NCI-H1436 treated with DMSO at 0.1 percent for 48 hours (cell line): ENCODE results near the gene FA2H.
"Not testable (repeated sequence)": the region's sequence is repeated elsewhere in the genome, so short reads cannot be mapped to it uniquely, and the experiment has no call there.

ENCODE experiments used
- DNase-seq: peaks from one replicate; lab custom pipeline; 2025; lab: John Stamatoyannopoulos, UW

Gene FA2H

DNA sequence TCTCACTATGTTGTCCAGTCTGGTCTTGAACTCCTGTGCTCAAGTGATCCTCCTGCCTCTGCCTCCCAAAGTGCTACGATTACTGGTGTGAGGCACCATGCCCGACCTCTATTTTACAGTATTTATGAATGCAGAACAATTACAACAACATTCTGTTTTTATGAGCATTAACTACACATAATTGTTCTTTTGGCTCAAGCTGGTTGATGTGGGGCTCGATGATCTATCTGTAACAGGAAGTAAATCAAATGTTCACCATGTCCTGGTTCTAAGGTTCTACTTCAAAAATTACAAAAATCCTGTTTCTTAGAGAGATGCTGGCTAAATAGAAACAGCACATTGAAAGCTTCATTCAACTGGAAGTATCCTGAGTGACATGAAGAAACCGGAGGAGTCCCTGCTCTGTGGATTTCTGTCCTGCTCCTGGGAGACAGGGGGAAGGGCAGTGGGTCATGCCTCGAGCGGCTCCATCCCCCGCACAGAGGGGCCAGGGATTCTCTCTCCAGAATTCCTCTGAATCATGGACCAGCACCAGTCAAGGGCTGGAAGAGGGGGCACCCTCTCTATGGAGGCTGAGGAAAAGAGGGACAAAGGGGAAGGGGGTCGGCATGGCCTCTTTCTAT, 31.5 kb downstream of the FA2H start:
- DNase-seq = no peak

DNA sequence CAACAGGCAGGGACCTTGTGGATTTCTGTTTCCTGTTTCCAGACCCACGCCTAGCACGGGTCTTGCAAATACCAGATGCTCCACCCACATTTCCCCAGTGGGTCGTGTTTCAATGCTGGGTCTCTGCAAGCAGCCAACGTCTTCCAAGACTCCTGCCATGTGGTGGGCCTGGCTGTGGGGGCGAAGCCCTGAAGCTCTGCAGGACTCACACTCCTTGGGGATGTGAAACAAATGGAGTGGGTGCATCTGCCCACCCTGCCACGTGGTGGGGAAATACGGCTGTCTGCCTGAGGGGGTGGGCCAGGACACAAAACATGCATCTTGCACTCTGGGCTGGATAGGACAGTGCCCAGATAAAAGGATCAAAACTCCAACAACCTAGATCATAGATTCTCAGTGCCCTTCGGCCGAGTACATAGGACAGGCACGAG, 32.6 kb downstream of the FA2H start:
- no peak for DNase-seq

DNA sequence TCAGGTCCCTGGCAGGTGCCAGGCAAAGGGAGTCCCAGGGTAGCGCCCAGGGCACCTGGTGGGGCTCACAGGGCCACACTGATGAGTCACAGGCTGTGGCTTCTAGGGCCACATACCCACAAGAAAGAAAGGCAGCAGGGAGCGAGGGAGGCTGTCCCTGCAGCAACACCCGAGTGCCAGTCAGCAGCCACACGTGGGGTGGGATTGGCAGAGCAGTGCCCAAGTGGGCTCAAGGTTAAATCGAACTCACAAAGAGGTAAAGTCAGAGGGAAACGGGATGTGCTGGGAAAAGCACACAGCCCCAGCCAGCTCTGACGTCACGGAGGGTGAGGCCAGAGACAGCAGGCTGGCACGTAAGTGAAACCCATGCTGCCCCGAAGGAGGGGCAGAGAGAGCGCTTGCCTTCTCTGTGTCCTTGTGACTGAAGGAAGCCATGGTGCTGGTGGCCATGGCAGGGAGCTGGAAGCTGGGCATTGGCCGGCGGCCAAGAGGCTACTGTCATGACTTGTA, 33.8 kb downstream of the FA2H start:
- no peak for DNase-seq

DNA sequence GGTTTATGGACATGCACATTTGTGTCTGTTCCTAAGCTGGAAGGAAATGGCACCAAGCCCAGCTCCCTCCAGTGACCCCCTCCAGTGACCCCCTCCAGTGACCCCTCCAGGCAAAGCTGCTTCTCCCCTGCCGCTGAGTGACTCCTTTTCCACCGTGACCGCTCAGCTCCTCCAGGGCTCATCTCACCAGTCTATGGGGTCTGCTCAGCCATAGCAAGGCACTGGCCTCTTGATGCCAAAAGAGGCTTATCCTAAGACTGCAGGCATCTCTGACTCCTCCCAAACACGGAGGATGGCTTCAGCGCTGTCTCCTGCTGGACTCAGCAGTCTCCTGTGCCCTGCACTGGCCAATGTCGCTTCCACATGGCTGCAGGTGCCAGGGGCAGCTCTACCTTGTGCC, 35.3 kb downstream of the FA2H start:
- no peak for DNase-seq

DNA sequence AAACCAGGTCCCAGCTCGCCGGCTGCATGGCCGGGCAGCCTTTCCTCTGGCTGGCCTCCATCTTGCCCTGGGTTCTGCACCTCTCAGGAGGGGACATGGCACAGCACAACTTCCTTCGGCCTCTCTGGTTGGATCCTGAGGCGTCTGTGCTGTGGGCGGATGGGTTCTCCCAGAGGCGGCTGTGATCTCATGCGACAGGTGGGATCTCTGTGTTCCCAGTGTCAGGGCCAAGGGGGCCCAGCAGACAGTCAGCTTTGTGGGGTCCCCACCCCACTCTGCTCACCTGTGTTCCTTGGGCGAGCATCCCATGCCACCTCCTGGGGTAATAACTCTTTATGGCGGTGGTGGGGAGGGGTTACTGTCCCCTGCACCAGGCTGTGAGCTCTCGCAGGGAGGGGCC, 35.8 kb downstream of the FA2H start:
- no peak for DNase-seq

DNA sequence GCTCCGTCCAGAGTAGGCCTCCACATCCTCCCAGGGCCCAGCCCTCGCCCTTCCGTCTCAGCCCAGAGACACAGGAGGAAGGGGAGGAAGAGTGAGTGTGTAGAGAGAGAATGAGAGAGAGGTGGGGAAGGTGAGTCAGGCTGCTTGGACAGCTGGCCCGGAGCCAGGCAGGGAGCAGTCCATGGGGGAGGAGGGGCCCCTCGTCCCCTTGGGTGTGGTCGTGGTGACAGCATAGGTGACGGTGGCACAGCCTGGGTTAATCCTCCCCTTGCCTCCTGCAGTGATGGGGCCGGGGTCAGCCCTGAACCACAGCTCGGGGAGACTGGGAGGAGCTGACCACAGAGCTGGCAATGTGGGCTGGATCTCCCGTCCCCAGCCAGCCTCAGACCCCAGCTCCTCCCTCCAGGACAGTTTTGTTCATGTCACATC, 36.5 kb downstream of the FA2H start:
- DNase-seq = no peak

DNA sequence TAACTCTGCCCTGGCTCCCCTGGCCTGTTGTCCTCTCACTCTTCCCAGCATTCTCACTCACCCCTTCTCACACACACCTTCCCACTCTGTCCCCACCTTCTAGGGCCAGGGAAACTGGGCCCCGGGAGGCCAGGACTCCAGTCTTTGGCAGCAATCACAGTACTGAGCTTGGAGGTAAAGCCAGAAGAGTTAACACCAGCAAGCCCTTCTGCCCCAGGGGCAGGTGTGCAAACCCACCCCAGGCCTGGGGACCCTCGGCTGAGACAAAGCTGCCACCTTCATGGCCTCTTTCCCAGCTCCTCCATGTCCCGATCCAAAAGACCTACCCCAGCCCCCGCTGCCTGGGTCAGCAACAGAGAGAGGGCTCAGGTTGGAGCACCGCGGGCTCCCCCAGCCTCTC, 37.1 kb downstream of the FA2H start:
- DNase-seq = no peak

DNA sequence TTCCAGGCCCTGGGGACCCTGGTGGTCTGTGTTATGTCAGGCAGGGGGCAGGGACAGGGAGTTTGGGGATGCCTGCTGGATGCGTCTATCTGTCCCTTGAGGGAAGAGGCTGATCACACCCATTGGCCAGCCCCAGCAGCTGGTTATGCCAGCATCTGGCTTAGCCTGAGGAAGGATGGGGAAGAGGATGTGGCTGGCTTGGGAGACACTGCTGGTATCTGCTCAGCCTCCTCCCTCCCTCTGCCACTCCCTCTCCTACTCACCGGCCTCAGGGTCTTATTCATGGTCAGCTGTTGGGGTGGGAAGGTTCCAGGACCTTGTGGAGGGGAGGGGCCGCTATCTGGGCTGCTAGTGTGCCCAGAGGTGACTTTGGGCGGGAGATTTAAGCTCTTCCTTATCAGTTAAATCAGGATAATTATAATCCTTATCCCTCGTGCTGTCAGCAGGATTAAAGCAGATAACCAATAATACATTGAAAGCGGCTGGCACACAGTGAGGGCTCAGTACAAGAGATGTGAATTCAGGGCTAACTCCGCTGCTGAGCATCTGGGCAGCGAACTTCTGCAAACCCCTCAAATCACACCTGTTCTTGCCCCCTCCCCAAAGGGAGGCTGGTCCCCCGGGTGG, 38.0 kb downstream of the FA2H start:
- no peak for DNase-seq

DNA sequence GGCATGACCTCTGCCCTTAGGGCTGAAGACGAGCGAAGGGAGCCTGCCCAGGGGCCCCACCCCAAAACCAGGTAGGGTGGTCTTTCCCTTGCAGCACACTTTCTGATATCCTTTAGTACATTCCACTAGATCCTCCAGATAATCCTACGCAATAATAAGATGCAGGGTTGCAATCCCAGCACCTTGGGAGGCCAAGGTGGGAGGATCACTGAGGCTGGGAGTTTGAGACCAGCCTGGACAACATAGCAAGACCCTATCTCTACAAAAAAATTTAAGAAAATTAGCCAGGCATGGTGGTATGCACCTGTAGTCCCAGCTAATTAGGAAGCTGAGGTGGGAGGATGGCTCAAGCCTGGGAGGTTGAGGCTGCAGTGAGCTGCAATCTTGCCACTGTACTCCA, 39.1 kb downstream of the FA2H start:
- DNase-seq = no peak

DNA sequence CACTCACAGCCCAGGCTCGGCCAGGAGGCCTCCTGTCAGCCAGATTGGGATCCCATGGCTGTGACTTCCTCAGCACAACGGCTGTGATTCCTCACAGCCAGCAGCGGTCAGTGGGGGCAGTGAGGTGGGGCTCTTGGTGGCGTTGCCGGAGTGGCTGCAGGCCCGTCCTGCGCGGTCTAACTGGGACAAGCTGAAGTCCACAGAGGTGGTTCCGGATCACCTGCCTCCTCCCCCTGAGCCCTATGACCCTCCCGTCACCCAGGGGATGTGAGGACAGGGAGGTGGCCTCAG, 39.5 kb downstream of the FA2H start:
- DNase-seq = no peak

DNA sequence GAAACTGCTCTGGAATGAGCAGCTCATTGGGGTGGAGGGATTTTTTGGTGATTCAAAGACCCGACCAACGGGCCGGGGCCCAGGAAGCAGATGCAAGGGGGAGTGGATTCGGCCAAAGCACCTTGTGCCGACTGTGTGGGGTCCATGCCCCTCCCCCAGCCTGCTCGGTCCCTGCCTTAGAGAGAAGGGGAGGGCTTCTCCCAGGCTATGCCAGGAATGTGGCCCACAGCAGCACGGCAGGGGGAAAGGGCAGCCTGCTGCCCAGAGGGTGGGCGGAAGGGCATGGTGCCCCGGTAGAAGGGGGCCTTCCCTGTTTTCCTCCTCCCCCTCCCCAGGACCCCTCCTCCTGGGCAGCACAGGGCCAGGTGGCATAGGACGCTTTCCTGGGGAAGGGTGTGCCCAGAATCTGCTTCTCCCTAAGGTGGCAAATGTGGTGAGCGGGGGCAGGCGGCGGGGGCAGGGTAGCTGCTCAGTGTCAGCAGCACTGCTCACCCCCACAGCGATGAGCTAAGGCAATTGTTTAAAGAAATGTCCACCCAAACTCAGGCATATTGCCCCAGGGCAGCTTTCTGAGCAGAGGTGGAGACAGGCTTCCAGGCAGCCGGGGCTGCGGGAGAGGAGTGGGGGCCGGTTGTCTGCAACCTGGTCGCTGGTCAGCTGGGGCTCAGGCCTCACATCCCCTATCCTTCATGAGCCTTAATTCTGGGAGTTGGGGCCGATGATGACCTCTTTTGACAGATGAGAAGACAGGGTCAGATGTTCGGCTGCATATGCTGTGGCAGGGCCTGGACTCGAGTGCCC, 40.1 kb downstream of the FA2H start:
- DNase-seq = no peak

DNA sequence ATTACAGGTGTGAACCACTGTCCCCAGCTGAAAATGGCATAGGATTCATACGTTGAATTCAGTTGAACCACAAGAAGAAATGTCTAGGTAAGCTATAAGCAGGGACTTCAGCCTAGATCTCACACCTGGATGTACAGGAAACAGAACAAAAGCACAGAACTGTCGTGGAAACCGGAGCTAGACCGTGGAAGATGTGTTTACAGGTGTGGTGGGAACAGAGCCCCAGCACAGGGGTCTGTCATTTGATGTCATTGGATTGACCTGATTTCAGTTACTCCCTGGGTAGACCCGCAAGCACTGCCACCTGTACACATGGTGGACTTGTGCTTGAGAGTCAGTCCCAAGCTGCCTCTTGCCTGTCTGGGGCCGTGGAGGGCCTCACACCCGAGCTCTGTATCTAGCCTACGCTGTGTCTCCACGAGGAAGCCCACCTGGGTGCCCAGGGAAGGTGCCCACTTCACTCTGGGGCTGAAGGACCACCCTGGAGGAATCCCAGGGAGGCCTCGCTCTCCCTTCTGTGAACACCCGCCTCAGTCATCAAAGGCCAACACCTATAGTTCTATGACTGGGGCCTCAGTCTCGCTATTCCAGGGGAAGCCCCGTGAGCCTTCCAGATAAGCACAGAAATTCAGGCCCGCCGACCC, 41.8 kb downstream of the FA2H start:
- no peak for DNase-seq

DNA sequence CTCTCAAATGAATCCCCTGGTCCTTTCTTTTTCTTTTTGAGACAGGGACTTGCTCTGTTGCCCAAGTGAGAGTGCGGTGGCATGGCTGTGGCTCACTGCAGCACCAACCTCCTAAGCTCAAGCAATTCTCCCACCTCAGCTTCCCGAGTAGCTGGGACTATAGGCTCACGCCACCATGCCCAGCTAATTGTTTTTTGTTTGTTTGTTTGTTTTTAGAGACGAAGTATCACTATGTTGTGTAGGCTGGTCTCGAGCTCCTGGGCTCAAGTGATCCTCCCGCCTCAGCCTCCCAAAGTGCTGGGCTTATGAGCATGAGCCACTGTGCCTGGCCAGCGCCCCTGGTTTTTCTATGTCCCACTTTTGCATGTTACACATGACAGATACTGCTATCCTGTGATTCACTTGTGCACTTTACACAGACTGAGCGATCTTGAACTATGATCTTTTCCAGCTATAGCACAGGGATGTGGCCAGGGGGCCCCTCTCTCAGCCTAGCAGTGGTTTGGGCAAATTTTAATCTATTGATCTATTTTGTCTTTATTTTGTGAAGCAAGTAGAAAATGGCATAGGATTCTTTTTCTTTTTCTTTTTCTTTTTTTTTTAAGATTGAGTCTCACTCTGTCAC, 42.7 kb downstream of the FA2H start:
- no peak for DNase-seq

DNA sequence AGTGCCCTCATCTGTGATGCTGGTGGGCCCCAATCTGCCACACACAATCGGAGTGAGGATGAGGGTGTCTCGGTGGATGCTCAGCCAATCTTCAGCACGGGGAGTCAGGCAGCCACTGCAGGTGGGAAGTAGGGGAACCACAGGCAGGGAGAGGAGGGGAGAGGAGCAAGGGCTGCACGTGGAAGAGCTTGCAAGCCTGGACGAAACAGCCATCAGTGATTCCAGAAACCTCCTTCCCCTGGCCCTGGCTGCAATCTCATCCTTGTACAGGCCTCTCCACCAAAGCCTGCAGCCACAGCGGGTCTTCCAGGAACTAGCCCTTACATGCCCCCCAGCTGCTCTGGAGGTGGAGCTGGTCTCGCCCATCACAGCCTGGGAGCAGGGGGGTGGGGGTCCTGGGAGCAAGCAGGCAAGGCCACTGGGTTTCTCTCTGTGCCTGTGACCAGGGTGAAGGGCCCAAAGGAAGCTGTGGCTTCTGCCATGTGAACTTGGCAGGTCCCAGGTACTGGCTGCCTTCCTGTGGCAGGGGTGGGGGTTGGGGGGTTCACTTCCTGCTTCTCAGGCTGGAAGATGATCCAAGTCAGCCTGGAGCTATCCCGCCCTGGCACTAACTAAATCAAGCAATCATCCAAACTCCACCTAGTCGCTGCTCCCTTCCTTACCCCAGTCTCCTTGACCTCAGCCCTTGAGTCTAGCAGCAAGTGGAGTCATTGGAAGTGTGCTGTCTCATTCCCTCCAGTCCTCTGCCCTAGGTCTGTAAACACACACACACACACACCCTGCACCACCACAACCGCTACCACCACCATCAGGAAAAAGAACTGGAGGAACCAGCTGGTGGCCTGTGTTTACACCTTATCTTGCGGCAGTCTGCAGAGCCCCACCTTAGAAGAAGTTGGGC, 44.6 kb downstream of the FA2H start:
- no peak for DNase-seq

DNA sequence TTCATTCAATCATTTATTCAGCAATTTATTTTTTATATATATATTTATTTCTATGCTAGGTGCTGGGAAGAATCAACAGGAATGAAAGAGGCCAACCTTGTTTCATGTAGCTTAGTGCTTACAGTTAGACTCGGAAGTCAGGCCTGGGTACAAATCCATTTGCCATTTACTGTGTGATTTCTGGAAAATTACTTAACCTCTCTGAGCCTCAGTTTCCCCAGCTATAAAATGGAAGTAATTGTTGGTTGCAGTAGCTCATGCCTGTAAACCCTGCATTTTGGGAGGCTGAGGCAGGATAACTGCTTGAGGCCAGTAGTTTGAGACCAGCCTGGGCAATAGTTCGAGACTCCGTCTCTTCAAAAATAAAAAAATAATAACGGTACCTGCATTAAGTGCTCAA, 46.7 kb downstream of the FA2H start:
- no peak for DNase-seq

DNA sequence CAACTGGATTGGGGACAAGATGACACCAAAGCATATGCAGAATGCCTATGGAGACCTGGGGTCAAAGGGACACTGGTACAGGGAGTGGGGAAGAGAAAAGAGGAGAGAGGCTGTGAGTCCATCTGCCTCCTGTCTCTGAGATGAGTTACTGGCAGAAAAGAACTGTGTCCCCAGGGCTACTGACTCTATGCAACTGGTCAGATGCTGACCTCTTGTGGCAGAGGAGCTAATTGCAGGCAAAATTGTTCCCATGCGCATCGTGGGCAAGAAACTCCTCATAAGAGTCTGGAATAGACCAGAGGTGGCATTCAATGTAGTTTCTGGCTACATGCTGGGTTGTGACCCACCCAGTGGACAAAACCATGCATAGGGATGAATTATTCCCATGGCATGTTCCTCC, 47.9 kb downstream of the FA2H start:
- no peak for DNase-seq

DNA sequence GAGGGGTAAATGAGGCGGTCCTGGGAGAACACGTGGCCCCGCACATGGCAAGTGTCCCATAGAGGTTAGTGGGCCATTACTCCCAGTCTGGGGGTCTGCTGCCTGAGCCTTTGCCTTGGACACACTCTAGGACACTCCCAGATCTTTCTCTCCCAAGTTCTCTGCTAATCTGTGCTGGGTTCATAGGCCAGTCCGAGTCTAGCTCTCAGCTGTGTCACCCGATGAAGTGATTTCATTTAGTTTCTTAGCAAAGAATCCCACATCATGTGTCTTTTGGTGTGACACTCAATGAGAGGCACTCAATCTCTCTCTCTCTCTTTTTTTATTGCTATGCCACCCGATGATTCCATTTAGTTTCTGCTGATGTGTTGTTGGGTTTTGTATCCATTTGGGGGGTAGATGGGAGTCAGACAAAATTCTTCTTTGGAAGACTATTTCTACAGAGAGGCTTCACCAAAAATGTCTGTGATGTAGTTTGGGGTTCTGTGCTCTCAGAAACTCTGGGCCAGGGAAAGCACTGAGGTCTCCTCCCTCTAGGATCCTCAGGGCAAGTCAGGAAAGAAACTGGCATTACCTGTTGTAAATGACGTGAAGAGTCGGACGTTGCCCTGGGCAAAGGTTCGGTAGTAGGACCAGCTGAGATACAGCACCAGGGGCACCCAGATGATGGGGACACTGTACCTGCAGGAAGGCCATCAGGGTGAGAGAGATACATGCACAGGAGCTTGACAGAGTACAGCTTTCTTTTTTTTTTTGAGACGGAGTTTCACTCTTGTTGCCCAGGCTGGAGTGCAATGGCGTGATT, 48.8 kb downstream of the FA2H start:
- DNase-seq = no peak

DNA sequence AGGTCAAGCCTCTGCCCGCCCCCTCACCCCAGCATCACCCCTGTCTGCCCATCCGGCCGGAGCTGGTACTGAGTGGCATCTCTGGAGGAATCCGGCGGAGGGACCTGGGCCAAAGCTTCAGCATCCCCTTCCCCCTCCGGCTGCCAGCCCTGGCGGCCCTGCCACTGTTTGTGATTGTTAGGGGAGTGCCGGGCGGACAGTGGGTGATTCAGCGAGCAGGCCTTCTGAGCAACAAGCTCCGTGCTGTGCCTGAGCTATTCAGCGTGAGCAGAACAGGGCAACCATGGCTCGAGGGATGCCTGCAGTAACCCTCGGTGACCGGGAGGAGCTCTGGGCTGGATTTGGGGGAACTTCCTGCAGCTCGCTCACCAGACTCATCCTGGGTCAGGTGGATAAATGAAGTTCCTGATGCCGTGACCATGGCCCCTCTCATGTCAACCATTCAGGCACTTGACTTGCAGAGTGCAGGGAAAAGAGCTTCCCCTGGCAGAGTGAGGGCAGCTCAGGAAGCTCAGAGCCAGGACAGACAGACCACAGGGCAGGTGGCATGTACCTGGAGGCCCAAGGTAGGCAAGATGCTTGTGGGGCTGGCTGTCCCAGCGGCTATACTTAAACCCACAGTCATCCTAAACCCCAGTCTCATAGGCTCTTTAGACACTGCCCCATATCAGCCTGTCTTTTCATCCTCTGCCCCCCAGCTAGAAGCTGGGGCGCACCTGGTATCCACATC, 49.6 kb downstream of the FA2H start:
- no peak for DNase-seq

DNA sequence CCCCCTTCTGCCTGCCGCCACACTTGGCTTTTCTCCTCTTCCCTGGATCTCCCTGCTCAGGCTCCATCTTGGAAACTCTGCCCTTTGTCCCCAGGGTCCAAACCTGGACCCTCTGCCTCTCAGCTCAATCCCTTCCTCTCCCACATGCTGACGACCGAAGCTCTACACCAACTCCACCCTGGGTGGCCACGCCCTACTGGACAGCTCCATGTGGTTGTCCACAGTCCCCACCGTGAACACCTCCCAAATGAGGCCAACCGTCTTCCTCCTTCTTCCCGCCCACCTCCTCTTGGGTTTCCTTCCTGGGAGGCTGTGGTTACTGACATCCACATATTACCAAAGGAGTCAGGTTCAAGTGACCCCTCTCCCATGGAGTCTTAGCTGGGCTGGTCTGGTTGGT, 51.4 kb downstream of the FA2H start:
- no peak for DNase-seq

DNA sequence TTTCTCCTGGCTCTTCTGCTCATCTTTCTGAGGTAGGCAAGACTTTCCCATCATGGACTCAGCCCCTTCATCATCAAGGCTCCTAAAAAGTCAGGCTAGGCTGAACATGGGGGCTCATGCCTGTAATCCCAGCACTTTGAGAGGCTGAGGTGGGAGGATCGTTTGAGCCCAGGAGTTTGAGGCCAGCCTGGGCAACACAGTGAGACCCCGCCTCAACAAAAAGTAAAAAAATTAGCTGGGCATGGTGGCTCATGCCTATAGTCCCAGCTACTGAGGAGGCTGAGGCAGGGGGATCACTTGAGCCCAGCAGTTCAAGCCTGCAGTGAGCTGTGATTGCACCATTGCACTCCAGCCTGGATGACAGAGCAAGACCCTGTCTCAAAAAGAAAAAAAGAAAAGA, 52.5 kb downstream of the FA2H start:
- DNase-seq = not testable (repeated sequence)
